Measurements from ENCODE around the gene TTLL11. TPM values are rescaled to one million over a fixed set of nuclear protein-coding genes. Genes with fewer than 3 reads are reported as not detected.

TTLL11 gene
- total RNA-seq, 2 experiments from 2014 or later, result 3.3 to 6.9 TPM

- no TSS peak for BruUV-seq (replicated peaks)
- Histone ChIP-seq H3K9me3 (ENCODE audit: low read length) (no peaks in the 10 kb centered on the region), H3K4me2 (ENCODE audit: low read length) (no peak overlapping the region), H3K4me3 (ENCODE audit: low read depth, low read length, poor library complexity, severe bottlenecking) (no peak overlapping the region), H3K36me3 (ENCODE audit: insufficient read depth, low read length) (no peaks in the 10 kb centered on the region), H3K9me2 (ENCODE audit: insufficient read depth, low read length) (no peaks in the 10 kb centered on the region), H2AFZ (ENCODE audit: low read length) (no peak overlapping the region), H3K79me2 (ENCODE audit: insufficient read depth, low read depth, low read length) (no peaks in the 10 kb centered on the region), H4K20me1 (ENCODE audit: insufficient read depth, low read length) (no peaks in the 10 kb centered on the region; the same call in 1 of the 2 replicates), H3K27ac (ENCODE audit: low read depth, low read length, poor library complexity, severe bottlenecking) (no peak overlapping the region), H3K4me1 (ENCODE audit: insufficient read depth, low read length, poor library complexity, severe bottlenecking) (no peaks in the 10 kb centered on the region)
- TF ChIP-seq, protein P1, sequence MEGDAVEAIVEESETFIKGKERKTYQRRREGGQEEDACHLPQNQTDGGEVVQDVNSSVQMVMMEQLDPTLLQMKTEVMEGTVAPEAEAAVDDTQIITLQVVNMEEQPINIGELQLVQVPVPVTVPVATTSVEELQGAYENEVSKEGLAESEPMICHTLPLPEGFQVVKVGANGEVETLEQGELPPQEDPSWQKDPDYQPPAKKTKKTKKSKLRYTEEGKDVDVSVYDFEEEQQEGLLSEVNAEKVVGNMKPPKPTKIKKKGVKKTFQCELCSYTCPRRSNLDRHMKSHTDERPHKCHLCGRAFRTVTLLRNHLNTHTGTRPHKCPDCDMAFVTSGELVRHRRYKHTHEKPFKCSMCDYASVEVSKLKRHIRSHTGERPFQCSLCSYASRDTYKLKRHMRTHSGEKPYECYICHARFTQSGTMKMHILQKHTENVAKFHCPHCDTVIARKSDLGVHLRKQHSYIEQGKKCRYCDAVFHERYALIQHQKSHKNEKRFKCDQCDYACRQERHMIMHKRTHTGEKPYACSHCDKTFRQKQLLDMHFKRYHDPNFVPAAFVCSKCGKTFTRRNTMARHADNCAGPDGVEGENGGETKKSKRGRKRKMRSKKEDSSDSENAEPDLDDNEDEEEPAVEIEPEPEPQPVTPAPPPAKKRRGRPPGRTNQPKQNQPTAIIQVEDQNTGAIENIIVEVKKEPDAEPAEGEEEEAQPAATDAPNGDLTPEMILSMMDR (conservative IDR thresholded peaks at IDR 0.05; ENCODE audit: low read length), result no peak
- TF ChIP-seq EZH2phosphoT487 (IDR thresholded peaks at IDR 0.05; ENCODE audit: borderline replicate concordance, low read depth, low read length), result no peak
- CTCF ChIA-PET (ENCODE audit: unreplicated experiment), result no interaction called here
- intact Hi-C loops (cut with micrococcal nuclease; ENCODE audit: unreplicated experiment), result no loop called here
- DNase-seq (ENCODE audit: low spot score), result no peak
- POLR2A ChIA-PET, result interaction anchor here (0.6 to 0.8 kb wide), 2 partner anchors 12 to 48 kb away, joined by 3 to 4 read pairs; no protein-coding TSS in a partner anchor
Measured at GRCh38 chr9:122065923-122066629, 27.0 kb downstream of the TTLL11 start.

DNA sequence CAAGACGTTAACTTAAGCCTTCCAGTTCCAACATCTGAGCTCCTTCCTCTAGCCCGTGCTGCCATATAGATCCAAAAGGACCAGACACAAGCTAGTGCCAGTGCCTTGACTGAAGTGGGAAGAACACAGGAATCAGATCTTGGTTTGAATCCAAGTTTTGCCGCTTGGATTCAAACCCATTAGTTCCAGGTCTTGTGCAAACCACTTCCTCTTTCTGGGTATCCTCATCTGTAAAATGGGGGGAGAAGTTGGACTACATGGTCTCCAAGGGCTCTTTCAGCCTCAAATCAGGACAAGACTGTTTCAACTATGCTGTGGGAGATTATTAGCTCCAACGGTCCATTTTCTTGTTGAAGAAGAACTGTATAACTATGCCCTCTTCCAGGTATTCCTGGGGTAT is 32.6 kb downstream of the TTLL11 start:
- BruUV-seq (replicated peaks), result no TSS peak
- Histone ChIP-seq H4K20me1 (ENCODE audit: insufficient read depth, low read length) (no peaks in the 10 kb centered on the region; the same call in 1 of the 2 replicates), H3K36me3 (ENCODE audit: insufficient read depth, low read length) (no peaks in the 10 kb centered on the region), H2AFZ (ENCODE audit: low read length) (no peak overlapping the region), H3K4me1 (ENCODE audit: insufficient read depth, low read length, poor library complexity, severe bottlenecking) (no peaks in the 10 kb centered on the region), H3K9me2 (ENCODE audit: insufficient read depth, low read length) (no peaks in the 10 kb centered on the region), H3K27ac (ENCODE audit: low read depth, low read length, poor library complexity, severe bottlenecking) (no peak overlapping the region), H3K4me3 (ENCODE audit: low read depth, low read length, poor library complexity, severe bottlenecking) (no peak overlapping the region), H3K4me2 (ENCODE audit: low read length) (no peak overlapping the region), H3K79me2 (ENCODE audit: insufficient read depth, low read depth, low read length) (no peaks in the 10 kb centered on the region), H3K9me3 (ENCODE audit: low read length) (no peaks in the 10 kb centered on the region)
- intact Hi-C loops (cut with micrococcal nuclease; ENCODE audit: unreplicated experiment), result no loop called here
- CTCF ChIA-PET (ENCODE audit: unreplicated experiment), result no interaction called here
- no peak for TF ChIP-seq EZH2phosphoT487 (IDR thresholded peaks at IDR 0.05; ENCODE audit: borderline replicate concordance, low read depth, low read length)
- TF ChIP-seq, protein P1 (conservative IDR thresholded peaks at IDR 0.05; ENCODE audit: low read length), result no peak
- DNase-seq (ENCODE audit: low spot score), result no peak
- POLR2A ChIA-PET, result interaction anchor here (0.6 kb wide), 1 partner anchor 14 kb away, joined by 3 read pairs; no protein-coding TSS in a partner anchor

- POLR2A ChIA-PET, result no interaction called here
- H2AFZ ChIP-seq (ENCODE audit: low read length), result no peak overlapping the region
Measured at GRCh38 chr9:122059955-122060324, 33.2 kb downstream of the TTLL11 start.

More at GRCh38 chr9:122059955-122060324, 33.2 kb downstream of the TTLL11 start:
- no TSS peak for BruUV-seq (replicated peaks)
- Histone ChIP-seq H3K4me2 (ENCODE audit: low read length) (no peak overlapping the region), H3K36me3 (ENCODE audit: insufficient read depth, low read length) (no peaks in the 10 kb centered on the region), H3K27ac (ENCODE audit: low read depth, low read length, poor library complexity, severe bottlenecking) (no peak overlapping the region), H4K20me1 (ENCODE audit: insufficient read depth, low read length) (no peaks in the 10 kb centered on the region; the same call in 1 of the 2 replicates), H3K4me3 (ENCODE audit: low read depth, low read length, poor library complexity, severe bottlenecking) (no peak overlapping the region), H3K9me3 (ENCODE audit: low read length) (no peaks in the 10 kb centered on the region), H3K9me2 (ENCODE audit: insufficient read depth, low read length) (no peaks in the 10 kb centered on the region), H3K4me1 (ENCODE audit: insufficient read depth, low read length, poor library complexity, severe bottlenecking) (no peaks in the 10 kb centered on the region), H3K79me2 (ENCODE audit: insufficient read depth, low read depth, low read length) (no peaks in the 10 kb centered on the region)
- no peak for DNase-seq (ENCODE audit: low spot score)
- CTCF ChIA-PET (ENCODE audit: unreplicated experiment), result no interaction called here
- TF ChIP-seq, protein P1 (conservative IDR thresholded peaks at IDR 0.05; ENCODE audit: low read length), result no peak
- TF ChIP-seq EZH2phosphoT487 (IDR thresholded peaks at IDR 0.05; ENCODE audit: borderline replicate concordance, low read depth, low read length), result no peak
- intact Hi-C loops (cut with micrococcal nuclease; ENCODE audit: unreplicated experiment), result no loop called here
